RWPE2 (cell line): ENCODE measurements around the gene KTN1.
A peak's percentile ranks its signal among the peaks of the same experiment; 100 is the strongest.

ENCODE experiments used
- ATAC-seq: fragments of 200-7000 bp; cut with Tn5 transposase; 3 replicates; pipeline ENCODE4 v1.9.1; 2021; ENCODE audit warnings: low read depth
- DNase-seq: peaks from one replicate; pipeline ENCODE4 v3.0.0-alpha.2; 2020; ENCODE audit warnings: low spot score
- H3K27ac ChIP-seq: fragments of 450-650 bp; 2 replicates; pipeline ENCODE4 v1.5.1; 2017; ENCODE audit warnings: mild to moderate bottlenecking; ENCODE audit not compliant: poor library complexity, severe bottlenecking
- H3K27me3 ChIP-seq: fragments of 250-450 bp; sonication (Bioruptor Pico); 2 replicates; pipeline ENCODE4 v1.5.1; 2021; ENCODE audit warnings: mild to moderate bottlenecking, moderate library complexity; ENCODE audit not compliant: insufficient read depth, poor library complexity, severe bottlenecking
- H3K36me3 ChIP-seq: fragments of 250-450 bp; sonication (Bioruptor Pico); 2 replicates; pipeline ENCODE4 v1.5.1; 2020; ENCODE audit warnings: low read depth, mild to moderate bottlenecking, moderate library complexity
- H3K4me1 ChIP-seq: fragments of 250-450 bp; sonication (Bioruptor Pico); 2 replicates; pipeline ENCODE4 v1.5.1; 2021; ENCODE audit warnings: mild to moderate bottlenecking, moderate library complexity; ENCODE audit not compliant: insufficient read depth, poor library complexity, severe bottlenecking
- H3K4me3 ChIP-seq: fragments of 250-450 bp; sonication (Bioruptor Pico); 2 replicates; pipeline ENCODE4 v1.5.1; 2021; ENCODE audit warnings: mild to moderate bottlenecking, moderate library complexity; ENCODE audit not compliant: severe bottlenecking
- H3K9me3 ChIP-seq: fragments of 250-450 bp; sonication (Bioruptor Pico); 2 replicates; pipeline ENCODE4 v1.5.1; 2021; ENCODE audit warnings: mild to moderate bottlenecking, moderate library complexity; ENCODE audit not compliant: severe bottlenecking
- CTCF ChIP-seq: fragments of 450-650 bp; IDR thresholded peaks from one replicate; pipeline ENCODE4 v1.5.1; 2017; ENCODE audit warnings: mild to moderate bottlenecking, moderate library complexity; ENCODE audit not compliant: poor library complexity, severe bottlenecking

KTN1 gene

GRCh38 chr14:55699131-55700057 lies 119.4 kb downstream of the KTN1 start:
- peak; percentile 78 for DNase-seq
- no peaks in the 10 kb centered on the region for H3K36me3 ChIP-seq
- no peaks in the 10 kb centered on the region for H3K27me3 ChIP-seq
- H3K4me3 ChIP-seq, result no peak overlapping the region
- TF ChIP-seq CTCF, result no peak
- H3K27ac ChIP-seq, result peak overlapping the region; percentile 42
- H3K4me1 ChIP-seq, result peaks cover 13% of the 10 kb centered on the region
- no peaks in the 10 kb centered on the region for H3K9me3 ChIP-seq
- ATAC-seq, result peak; percentile 85

GRCh38 chr14:55701638-55702037 lies 121.6 kb downstream of the KTN1 start:
- no peak overlapping the region for H3K27ac ChIP-seq
- no peaks in the 10 kb centered on the region for H3K9me3 ChIP-seq
- peaks cover 26% of the 10 kb centered on the region for H3K4me1 ChIP-seq
- ATAC-seq (no peak), DNase-seq (no peak)
- no peaks in the 10 kb centered on the region for H3K36me3 ChIP-seq
- no peaks in the 10 kb centered on the region for H3K27me3 ChIP-seq
- no peak overlapping the region for H3K4me3 ChIP-seq
- TF ChIP-seq CTCF, result no peak

- no peaks in the 10 kb centered on the region for H3K36me3 ChIP-seq
- no peaks in the 10 kb centered on the region for H3K27me3 ChIP-seq
- no peaks in the 10 kb centered on the region for H3K9me3 ChIP-seq
- no peak overlapping the region for H3K27ac ChIP-seq
- H3K4me1 ChIP-seq, result peaks cover 30% of the 10 kb centered on the region
- no peak overlapping the region for H3K4me3 ChIP-seq
- TF ChIP-seq CTCF, result no peak
- DNase-seq (no peak), ATAC-seq (no peak)
Measured at GRCh38 chr14:55702511-55702910, 122.5 kb downstream of the KTN1 start.

GRCh38 chr14:55704654-55705053 lies 124.6 kb downstream of the KTN1 start:
- TF ChIP-seq CTCF, result no peak
- H3K4me3 ChIP-seq, result no peak overlapping the region
- no peak overlapping the region for H3K27ac ChIP-seq
- no peaks in the 10 kb centered on the region for H3K27me3 ChIP-seq
- no peak for ATAC-seq
- H3K4me1 ChIP-seq, result peaks cover 16% of the 10 kb centered on the region
- no peaks in the 10 kb centered on the region for H3K9me3 ChIP-seq
- no peak for DNase-seq
- no peaks in the 10 kb centered on the region for H3K36me3 ChIP-seq
